H1 (cell line): Measurements from ENCODE around the gene THAP7. TPM values are rescaled to one million over a fixed set of nuclear protein-coding genes. Genes with fewer than 3 reads are reported as not detected.

Experiments
- CTCF ChIA-PET: fragments of 300-600 bp; sonication (Branson Sonifier 250); formaldehyde crosslinking; loops from one replicate; lab custom pipeline; 2021; ENCODE audit not compliant: partially characterized antibody; lab: Charles Lee
- POLR2A ChIA-PET: fragments of 300-600 bp; sonication (Branson Sonifier 250); formaldehyde crosslinking; loops from one replicate; lab custom pipeline; 2021; ENCODE audit warnings: inconsistent platforms; ENCODE audit not compliant: partially characterized antibody; lab: Charles Lee
- DNase-seq, 2 experiments: peaks; one replicate each; pipeline versions ENCODE4 v3.0.0 to v3.0.0-alpha.2; 2010 to 2022; ENCODE audit warnings: low spot score in 2 of 2, low read depth in 1 of 2, mixed read lengths in 1 of 2
- FAIRE-seq: peaks from 2 replicates; lab custom pipeline; 2011; peaks lifted over from hg19 to GRCh38; lab: Jason Lieb, UNC
- H2AFZ ChIP-seq: 2 replicates; pipeline ENCODE4 v1.8.1; 2012; ENCODE audit warnings: low read length, inconsistent platforms
- H2AK5ac ChIP-seq: 2 replicates; pipeline ENCODE4 v1.6.1; 2013; ENCODE audit warnings: low read depth, low read length
- H2BK120ac ChIP-seq: replicated peaks from 2 replicates; pipeline ENCODE3; 2013; ENCODE audit warnings: low read depth, low read length, inconsistent platforms
- H2BK12ac ChIP-seq: 2 replicates; pipeline ENCODE4 v1.6.1; 2013; ENCODE audit warnings: low read depth, low read length
- H2BK15ac ChIP-seq: 2 replicates; pipeline ENCODE4 v1.6.1; 2013; ENCODE audit warnings: low read length
- H2BK20ac ChIP-seq: 2 replicates; pipeline ENCODE4 v1.6.1; 2013; ENCODE audit warnings: low read length
- H2BK5ac ChIP-seq: 2 replicates; pipeline ENCODE4 v1.6.1; 2013; ENCODE audit warnings: low read depth, low read length
- H3K14ac ChIP-seq: 2 replicates; pipeline ENCODE4 v1.6.1; 2013; ENCODE audit warnings: inconsistent platforms; ENCODE audit not compliant: insufficient read length
- H3K18ac ChIP-seq: 2 replicates; pipeline ENCODE4 v1.6.1; 2013; ENCODE audit warnings: low read length; ENCODE audit errors: extremely low read depth
- H3K23ac ChIP-seq: 2 replicates; pipeline ENCODE4 v1.6.1; 2013; ENCODE audit warnings: inconsistent platforms; ENCODE audit not compliant: insufficient read length
- H3K23me2 ChIP-seq: 2 replicates; pipeline ENCODE4 v1.6.1; 2013; ENCODE audit warnings: low read depth, low read length
- H3K27ac ChIP-seq: 2 replicates; pipeline ENCODE4 v1.6.1; 2011; ENCODE audit warnings: low read depth, low read length, inconsistent platforms
- H3K27me3 ChIP-seq, 4 experiments: replicated peaks in 1 of 4; 1 replicate in 1 of 4; 2 replicates in 3 of 4; pipeline versions ENCODE4 v1.6.1 to v1.8.1; 2011 to 2013; ENCODE audit warnings: low read length in 3 of 4, mild to moderate bottlenecking in 3 of 4, inconsistent platforms in 2 of 4, mixed read lengths in 2 of 4, moderate library complexity in 1 of 4; ENCODE audit not compliant: control insufficient read depth in 3 of 4, insufficient read depth in 3 of 4; ENCODE audit errors: extremely low read depth in 1 of 4
- H3K36me3 ChIP-seq, 4 experiments: 2 replicates each; pipeline versions ENCODE4 v1.6.1 to v1.8.1; 2011 to 2013; ENCODE audit warnings: mild to moderate bottlenecking in 4 of 4, low read length in 3 of 4, moderate library complexity in 2 of 4, control low read depth in 1 of 4, inconsistent platforms in 1 of 4; ENCODE audit not compliant: insufficient read depth in 4 of 4, control insufficient read depth in 2 of 4
- H3K4ac ChIP-seq: replicated peaks from 2 replicates; pipeline ENCODE3; 2013; ENCODE audit warnings: low read length, low read depth, mixed read lengths, inconsistent platforms; ENCODE audit not compliant: insufficient read length
- H3K4me1 ChIP-seq, 4 experiments: replicated peaks in 1 of 4; 1 replicate in 1 of 4; 2 replicates in 3 of 4; pipeline versions ENCODE4 v1.6.1 to v1.8.1; 2011 to 2013; ENCODE audit warnings: low read length in 3 of 4, inconsistent platforms in 2 of 4, mixed read lengths in 1 of 4; ENCODE audit not compliant: insufficient read depth in 4 of 4, control insufficient read depth in 3 of 4
- H3K4me2 ChIP-seq, 2 experiments: 2 replicates each; pipeline versions ENCODE4 v1.6.1 to v1.8.1; 2011 to 2013; ENCODE audit warnings: low read depth in 2 of 2, low read length in 2 of 2, control low read depth in 1 of 2, inconsistent platforms in 1 of 2, mild to moderate bottlenecking in 1 of 2; ENCODE audit not compliant: insufficient read depth in 1 of 2
- H3K4me3 ChIP-seq, 4 experiments: fragments of 200-600, 300-600 bp in 1 of 4; sonication (generic), shearing (Covaris generic), sonication (Bioruptor Twin) in 1 of 4; 2 replicates each; pipeline versions ENCODE4 v1.5.1 to v1.8.1; 2011 to 2016; ENCODE audit warnings: low read length in 4 of 4, low read depth in 3 of 4, control low read depth in 2 of 4, inconsistent platforms in 2 of 4, mild to moderate bottlenecking in 2 of 4, mixed read lengths in 1 of 4, moderate library complexity in 1 of 4; ENCODE audit not compliant: insufficient read depth in 2 of 4; ENCODE audit errors: extremely low read depth in 1 of 4
- H3K56ac ChIP-seq: replicated peaks from 2 replicates; pipeline ENCODE3; 2013; ENCODE audit warnings: low read depth, mild to moderate bottlenecking, mixed read lengths, low read length, inconsistent platforms; ENCODE audit not compliant: insufficient read length
- H3K79me1 ChIP-seq: 2 replicates; pipeline ENCODE4 v1.6.1; 2013; ENCODE audit warnings: low read depth, low read length, control low read depth
- H3K79me2 ChIP-seq, 2 experiments: 2 replicates each; pipeline versions ENCODE4 v1.6.1 to v1.8.1; 2012 to 2013; ENCODE audit warnings: low read length in 2 of 2, mild to moderate bottlenecking in 2 of 2, inconsistent platforms in 1 of 2; ENCODE audit not compliant: insufficient read depth in 2 of 2, control insufficient read depth in 1 of 2
- H3K9ac ChIP-seq, 4 experiments: replicated peaks in 1 of 4; 1 replicate in 1 of 4; 2 replicates in 3 of 4; pipeline versions ENCODE4 v1.6.1 to v1.8.1; 2011 to 2013; ENCODE audit warnings: low read depth in 3 of 4, low read length in 3 of 4, control low read depth in 2 of 4, mild to moderate bottlenecking in 2 of 4, moderate library complexity in 2 of 4, inconsistent platforms in 1 of 4; ENCODE audit errors: extremely low read depth in 1 of 4
- H3K9me3 ChIP-seq, 2 experiments: 2 replicates each; pipeline versions ENCODE4 v1.6.1 to v1.8.1; 2012 to 2013; ENCODE audit warnings: mild to moderate bottlenecking in 2 of 2, moderate library complexity in 2 of 2, control low read depth in 1 of 2, inconsistent platforms in 1 of 2, low read depth in 1 of 2, low read length in 1 of 2, mixed read lengths in 1 of 2; ENCODE audit not compliant: insufficient read depth in 2 of 2
- H4K20me1 ChIP-seq, 2 experiments: replicated peaks in 1 of 2; 2 replicates each; pipeline versions ENCODE3 to v1.8.1; 2011 to 2013; ENCODE audit warnings: inconsistent platforms in 2 of 2, low read length in 2 of 2, mild to moderate bottlenecking in 1 of 2; ENCODE audit not compliant: insufficient read depth in 2 of 2, control insufficient read depth in 1 of 2
- H4K5ac ChIP-seq: 2 replicates; pipeline ENCODE4 v1.6.1; 2013; ENCODE audit warnings: low read length, low read depth, mixed read lengths, inconsistent platforms; ENCODE audit not compliant: insufficient read length
- H4K8ac ChIP-seq: 2 replicates; pipeline ENCODE4 v1.8.0; 2013; ENCODE audit warnings: mild to moderate bottlenecking, moderate library complexity, low read length, inconsistent platforms; ENCODE audit not compliant: insufficient read depth; ENCODE audit errors: extremely low read depth
- H4K91ac ChIP-seq: replicated peaks from 2 replicates; pipeline ENCODE3; 2013; ENCODE audit warnings: low read length, mixed read lengths, inconsistent platforms; ENCODE audit not compliant: insufficient read length
- CBX5 ChIP-seq: fragments of 300-800, 300-1000 bp; sonication (generic); IDR thresholded peaks from 2 replicates; pipeline ENCODE4 v1.7.1; 2016; ENCODE audit warnings: antibody characterized with exemption, low read length, low read depth
- CBX8 ChIP-seq: fragments of 300-800, 300-1000 bp; sonication (generic); IDR thresholded peaks from 2 replicates; pipeline ENCODE4 v1.7.1; 2016; ENCODE audit warnings: low read depth, low read length, borderline replicate concordance
- CEBPB ChIP-seq: IDR thresholded peaks from 2 replicates; pipeline ENCODE4 v1.6.1; 2012; ENCODE audit warnings: low read depth, low read length
- CHD1 ChIP-seq: IDR thresholded peaks from 2 replicates; pipeline ENCODE4 v1.6.1; 2012; ENCODE audit warnings: low read depth, low read length, improper control_type of control experiment
- GTF2F1 ChIP-seq: IDR thresholded peaks from 2 replicates; pipeline ENCODE4 v1.6.1; 2012; ENCODE audit warnings: low read depth, low read length, improper control_type of control experiment, borderline replicate concordance
- HDAC6 ChIP-seq: IDR thresholded peaks from one replicate; pipeline ENCODE4 v1.7.1; 2012; ENCODE audit warnings: low read depth, mild to moderate bottlenecking, inconsistent platforms, low read length, moderate library complexity
- PHF8 ChIP-seq: fragments of 200-600 bp; sonication (generic); conservative IDR thresholded peaks from 2 replicates; pipeline ENCODE4 v1.7.1; 2012; ENCODE audit warnings: low read depth, mild to moderate bottlenecking, inconsistent platforms, low read length, moderate library complexity
- RAD21 ChIP-seq, 2 experiments: IDR thresholded peaks in 1 of 2; conservative IDR thresholded peaks in 1 of 2; 2 replicates each; pipeline ENCODE4 v1.6.1; 2011; ENCODE audit warnings: low read depth in 2 of 2, low read length in 2 of 2, improper control_type of control experiment in 1 of 2, inconsistent platforms in 1 of 2, mild to moderate bottlenecking in 1 of 2, moderate library complexity in 1 of 2
- RNF2 ChIP-seq: fragments of 200-900, 300-1000 bp; sonication (generic); IDR thresholded peaks from 2 replicates; pipeline ENCODE4 v1.7.1; 2016; ENCODE audit warnings: borderline replicate concordance, low read depth, mild to moderate bottlenecking, antibody characterized with exemption, low read length; ENCODE audit not compliant: poor library complexity, severe bottlenecking; ENCODE audit errors: missing control alignments
- TAF1 ChIP-seq: IDR thresholded peaks from 2 replicates; pipeline ENCODE4 v1.6.1; 2011; ENCODE audit warnings: mild to moderate bottlenecking, low read depth, low read length
- WGBS, 2 experiments: shearing (Covaris generic) in 1 of 2; methylation state at CpG; one replicate each; pipeline versions ENCODE4 v1.1.6 to v1.1.7; 2013 to 2015; ENCODE audit warnings: low lambda C conversion rate in 2 of 2, mixed read lengths in 2 of 2, inconsistent platforms in 1 of 2, low coverage in 1 of 2, missing lambda C conversion rate in 1 of 2; ENCODE audit not compliant: insufficient replicate concordance in 2 of 2, insufficient coverage in 1 of 2, insufficient read length in 1 of 2; ENCODE audit errors: extremely low coverage in 1 of 2, missing lambda C conversion rate in 1 of 2; 5-methylcytosine and 5-hydroxymethylcytosine counted together
- polyA plus RNA-seq, 7 experiments: library from polyadenylated mRNA; depleted of rRNA in 3 of 7; stranded (reverse) in 5 of 7; unstranded in 2 of 7; fragments of >200 nt in 5 of 7; fragments of 200-250 nt in 2 of 7; gene quantifications; 1 replicate in 5 of 7; 2 replicates in 1 of 7; 4 replicates in 1 of 7; pipeline versions ENCODE4 v1.2.1 to v1.2.3, GENCODE V29; 2011 to 2013; ENCODE audit warnings: missing spikeins in 2 of 7, mixed read lengths in 2 of 7
- total RNA-seq: library from RNA; stranded (reverse); fragmentation: NEBNext Ultra II Directional; extraction: Animal tissue kit (Norgen Biotek cat#: 25700); gene quantifications from 2 replicates; pipeline ENCODE4 v1.2.1, GENCODE V29; 2021
- TF ChIP-seq, protein P1 (sequence below), 3 experiments: IDR thresholded peaks; 1 replicate in 2 of 3; 2 replicates in 1 of 3; pipeline versions ENCODE4 v1.5.1 to v1.6.1; 2011; ENCODE audit warnings: low read length in 3 of 3, mild to moderate bottlenecking in 3 of 3, inconsistent platforms in 2 of 3, low read depth in 1 of 3, moderate library complexity in 1 of 3; ENCODE audit not compliant: insufficient read depth in 1 of 3; ENCODE audit errors: control extremely low read depth in 1 of 3

Gene THAP7
- total and polyA plus RNA-seq, 2 of the 8 experiments (the other 6 are each of a cell fraction or from before 2014, with no cell fraction given) = 16.9 to 32.5 TPM

DNA sequence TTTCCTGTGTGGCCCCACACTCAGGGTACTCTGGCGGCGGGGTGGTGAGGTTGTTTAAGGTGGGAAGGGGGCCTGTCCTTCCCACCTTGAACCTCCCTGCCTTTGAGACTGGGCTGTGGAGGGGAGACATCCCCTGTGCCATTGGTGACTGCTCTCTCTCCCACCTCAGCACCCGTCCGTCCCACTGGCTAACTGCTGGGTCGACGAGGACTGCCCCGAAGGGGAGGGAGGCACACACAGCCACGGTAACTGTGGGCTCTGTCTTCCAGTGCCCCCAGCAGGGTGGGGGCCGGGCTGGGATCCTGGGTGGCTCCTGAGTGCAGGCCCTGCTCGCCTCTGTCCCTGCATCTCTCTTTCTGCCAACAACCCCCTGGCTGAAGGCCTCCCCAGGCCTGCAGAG, 20.6 kb upstream of the THAP7 start:
- no peak overlapping the region for H3K4me2 ChIP-seq
- FAIRE-seq (no peak), DNase-seq (no peak)
- no peak overlapping the region for H3K4ac ChIP-seq
- H3K23ac ChIP-seq = no peak overlapping the region
- ChIA-PET CTCF (interaction anchor here (1.9 to 3.5 kb wide), 4 partner anchors 11 to 219 kb away, joined by 9 to 37 read pairs (median 14); partner anchors contain the start of gene SLC7A4), POLR2A (interaction anchor here (1.1 kb wide), 1 partner anchor 22 kb away, joined by 3 read pairs; no protein-coding TSS in a partner anchor)
- H2BK5ac ChIP-seq = no peak overlapping the region; the same call in 1 of the 2 replicates
- H4K8ac ChIP-seq = no peak overlapping the region
- no peaks in the 10 kb centered on the region for H3K36me3 ChIP-seq
- no peak overlapping the region for H3K27ac ChIP-seq
- H3K79me1 ChIP-seq = no peaks in the 10 kb centered on the region
- H4K5ac ChIP-seq = no peak overlapping the region
- H3K4me1 ChIP-seq = peaks cover 0 to 2% (median 0%) of the 10 kb centered on the region in 4 experiments; a peak in 1 of 7 replicates
- H2AK5ac ChIP-seq = peak overlapping the region; percentile 65; the same call in 1 of the 2 replicates
- no peak overlapping the region for H4K91ac ChIP-seq
- no peaks in the 10 kb centered on the region for H3K23me2 ChIP-seq
- no peak overlapping the region for H3K4me3 ChIP-seq
- H3K56ac ChIP-seq = no peak overlapping the region
- H3K9ac ChIP-seq = no peak overlapping the region
- no peak overlapping the region for H3K18ac ChIP-seq
- H3K79me2 ChIP-seq = no peaks in the 10 kb centered on the region
- 85% methylated on average over 8 of the region's 10 CpGs; no CpG with 5 or more reads in 1 of the 2 experiments for WGBS, 2 experiments
- no peak overlapping the region for H2BK12ac ChIP-seq
- no peak overlapping the region for H2BK20ac ChIP-seq
- H4K20me1 ChIP-seq = no peaks in the 10 kb centered on the region
- no peak overlapping the region for H2BK15ac ChIP-seq
- no peak overlapping the region for H2AFZ ChIP-seq
- H3K14ac ChIP-seq = no peak overlapping the region
- H2BK120ac ChIP-seq = no peak overlapping the region
- H3K9me3 ChIP-seq = no peaks in the 10 kb centered on the region
- no peaks in the 10 kb centered on the region for H3K27me3 ChIP-seq
- TF ChIP-seq PHF8 (no peak), CBX5 (no peak), RAD21 (IDR thresholded peaks at IDR 0.05 in 1 of 2, conservative IDR thresholded peaks at IDR 0.05 in 1 of 2; ENCODE audit: low read depth in 2 of 2, low read length in 2 of 2) (no peak), TAF1 (no peak), RNF2 (no peak), HDAC6 (no peak), CEBPB (no peak), CHD1 (no peak), CBX8 (no peak), GTF2F1 (no peak)
- TF ChIP-seq, protein P1, sequence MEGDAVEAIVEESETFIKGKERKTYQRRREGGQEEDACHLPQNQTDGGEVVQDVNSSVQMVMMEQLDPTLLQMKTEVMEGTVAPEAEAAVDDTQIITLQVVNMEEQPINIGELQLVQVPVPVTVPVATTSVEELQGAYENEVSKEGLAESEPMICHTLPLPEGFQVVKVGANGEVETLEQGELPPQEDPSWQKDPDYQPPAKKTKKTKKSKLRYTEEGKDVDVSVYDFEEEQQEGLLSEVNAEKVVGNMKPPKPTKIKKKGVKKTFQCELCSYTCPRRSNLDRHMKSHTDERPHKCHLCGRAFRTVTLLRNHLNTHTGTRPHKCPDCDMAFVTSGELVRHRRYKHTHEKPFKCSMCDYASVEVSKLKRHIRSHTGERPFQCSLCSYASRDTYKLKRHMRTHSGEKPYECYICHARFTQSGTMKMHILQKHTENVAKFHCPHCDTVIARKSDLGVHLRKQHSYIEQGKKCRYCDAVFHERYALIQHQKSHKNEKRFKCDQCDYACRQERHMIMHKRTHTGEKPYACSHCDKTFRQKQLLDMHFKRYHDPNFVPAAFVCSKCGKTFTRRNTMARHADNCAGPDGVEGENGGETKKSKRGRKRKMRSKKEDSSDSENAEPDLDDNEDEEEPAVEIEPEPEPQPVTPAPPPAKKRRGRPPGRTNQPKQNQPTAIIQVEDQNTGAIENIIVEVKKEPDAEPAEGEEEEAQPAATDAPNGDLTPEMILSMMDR (IDR thresholded peaks at IDR 0.05; ENCODE audit: control extremely low read depth in 1 of 3, insufficient read depth in 1 of 3, low read depth in 1 of 3, low read length in 3 of 3) = no peak
